Measurements from ENCODE around the gene DHH.

- TF ChIP-seq CTCF (IDR thresholded peaks at IDR 0.05): peak; percentile 25 to 72 (median 62)
- TF ChIP-seq POLR2A (IDR thresholded peaks at IDR 0.05): peak; percentile 80 to 94
Measured at GRCh38 chr12:49110464-49111155, 16.0 kb upstream of the DHH start, which contains the start of gene LMBR1L.
